Stimulated activated CD8-positive, alpha-beta memory T cell treated with anti-CD3 and anti-CD28 coated beads, Interleukin-7, amount 100 ng/mL, for 4 hours (primary cell): ENCODE measurements around the gene FFAR2.
"Not testable (repeated sequence)": the region's sequence is repeated elsewhere in the genome, so short reads cannot be mapped to it uniquely, and the experiment has no call there.

Source experiments
- DNase-seq, 2 donors: peaks; one replicate each; pipeline ENCODE4 v3.0.0-alpha.2; 2020; ENCODE audit warnings: low read depth in 2 of 2

Gene FFAR2

GRCh38 chr19:35447606-35448469 lies at the start of gene FFAR2:
Gene FFAR2 (plus strand): TSS chr19:35448257. CDS start chr19:35449715, 1,458 bp downstream.
- no peak for DNase-seq

- no peak for DNase-seq
These were observed 49.5 kb upstream of the FFAR2 start for GRCh38 chr19:35398570-35398969.

GRCh38 chr19:35399231-35399630 lies 48.8 kb upstream of the FFAR2 start:
- no peak for DNase-seq

GRCh38 chr19:35399948-35400772 lies 47.9 kb upstream of the FFAR2 start:
- no peak for DNase-seq

GRCh38 chr19:35400773-35401100 lies 47.3 kb upstream of the FFAR2 start:
- no peak for DNase-seq

- not testable (repeated sequence) for DNase-seq
These were observed 46.6 kb upstream of the FFAR2 start for GRCh38 chr19:35401416-35401815.

- no peak for DNase-seq
These were observed 44.8 kb upstream of the FFAR2 start for GRCh38 chr19:35403116-35403760.

- DNase-seq: no peak
These were observed 43.0 kb upstream of the FFAR2 start for GRCh38 chr19:35404879-35405622.

- no peak for DNase-seq
These were observed 40.4 kb upstream of the FFAR2 start for GRCh38 chr19:35407619-35408018.

- DNase-seq: no peak
These were observed 39.5 kb upstream of the FFAR2 start for GRCh38 chr19:35408284-35409171.

- DNase-seq: no peak
These were observed 38.9 kb upstream of the FFAR2 start for GRCh38 chr19:35409191-35409590.

- DNase-seq: no peak
These were observed 37.6 kb upstream of the FFAR2 start for GRCh38 chr19:35410487-35410886.

- no peak for DNase-seq
These were observed 33.6 kb upstream of the FFAR2 start for GRCh38 chr19:35414442-35414841.

- DNase-seq: no peak
These were observed 31.7 kb upstream of the FFAR2 start for GRCh38 chr19:35416331-35416730.

GRCh38 chr19:35417278-35417677 lies 30.8 kb upstream of the FFAR2 start:
- DNase-seq: no peak

- DNase-seq: no peak
These were observed 30.1 kb upstream of the FFAR2 start for GRCh38 chr19:35417713-35418534.

GRCh38 chr19:35419046-35419445 lies 29.0 kb upstream of the FFAR2 start:
- DNase-seq: no peak

- no peak for DNase-seq
These were observed 28.3 kb upstream of the FFAR2 start for GRCh38 chr19:35419805-35420204.

GRCh38 chr19:35421362-35421761 lies 26.7 kb upstream of the FFAR2 start:
- DNase-seq: no peak

- not testable (repeated sequence) for DNase-seq
These were observed 24.7 kb upstream of the FFAR2 start for GRCh38 chr19:35423406-35423805.
